Measurements from ENCODE around the gene KBTBD4. TPM values are rescaled to one million over a fixed set of nuclear protein-coding genes. Genes with fewer than 3 reads are reported as not detected.

The KBTBD4 gene
- total and polyA plus RNA-seq, 2 of the 13 experiments (the other 11 are each of a cell fraction or from before 2014, with no cell fraction given), result 8.5 to 12.8 TPM

DNA sequence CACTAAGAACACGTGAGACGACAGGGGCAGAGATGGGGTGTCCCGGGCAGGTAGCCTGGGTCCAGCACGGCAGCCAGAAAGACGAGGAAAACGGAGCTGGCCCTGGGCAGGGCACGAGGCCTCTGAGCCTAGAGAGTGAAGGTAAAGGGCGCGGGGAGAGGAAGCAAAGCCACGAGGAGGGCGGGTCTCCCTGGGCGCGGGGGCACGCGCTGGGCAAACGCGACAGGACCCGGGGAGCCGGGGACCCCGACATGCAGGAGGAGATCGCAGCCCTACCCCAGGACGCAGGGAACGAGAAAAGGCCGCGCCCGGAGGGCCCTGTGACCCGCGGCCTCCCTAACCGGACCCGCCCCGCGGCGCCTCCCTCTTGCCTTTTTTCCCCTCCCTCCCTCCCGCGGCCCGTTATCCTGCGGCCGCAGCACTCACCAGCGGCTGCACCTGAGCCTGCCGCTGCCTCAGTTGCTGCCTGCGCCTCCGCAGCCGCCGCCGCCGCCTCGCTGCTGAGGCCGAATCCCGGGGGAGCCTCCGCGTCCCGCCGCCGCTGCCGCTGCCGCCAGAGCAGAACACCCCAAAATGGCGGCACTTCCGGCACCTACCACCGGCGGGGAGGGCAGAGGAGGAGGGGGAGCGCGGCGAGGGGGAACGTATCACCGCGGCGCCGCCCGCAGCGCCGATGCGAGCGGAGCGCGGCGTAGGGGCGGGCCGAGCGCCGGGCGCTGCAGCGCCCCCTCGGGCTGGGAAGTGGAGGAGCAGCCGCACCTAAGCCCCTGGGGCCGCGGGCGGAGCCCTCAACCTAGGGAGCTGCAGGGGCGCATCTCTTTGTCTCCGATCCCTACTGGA lies 26.0 kb downstream of the KBTBD4 start, which contains the start of gene CELF1 (continued):
- TF ChIP-seq HMGXB3 (CRISPR knock-in tag; IDR thresholded peaks at IDR 0.05; ENCODE audit: borderline replicate concordance), result no peak
- TF ChIP-seq ZBTB42 (CRISPR knock-in tag; IDR thresholded peaks at IDR 0.05), result peak; percentile 36; the same call in 1 of the 2 replicates
- no peak for TF ChIP-seq ZNF530 (CRISPR knock-in tag; IDR thresholded peaks at IDR 0.05; ENCODE audit: low read depth)
- TF ChIP-seq IRF2 (CRISPR knock-in tag; IDR thresholded peaks at IDR 0.05), result no peak; the same call in 1 of the 2 replicates
- no peak for TF ChIP-seq ZMYM2 (CRISPR knock-in tag; IDR thresholded peaks at IDR 0.05)
- TF ChIP-seq ZNF282 (IDR thresholded peaks at IDR 0.05; ENCODE audit: partially characterized antibody), result no peak
- TF ChIP-seq ZNF446 (CRISPR knock-in tag; IDR thresholded peaks at IDR 0.05), result peak; percentile 48; the same call in 1 of the 2 replicates
- 0 out of 2 replicates have a peak, but pooled peaks have one; percentile 30 for TF ChIP-seq ZNF547 (CRISPR knock-in tag; IDR thresholded peaks at IDR 0.05)
- TF ChIP-seq ZNF703 (CRISPR knock-in tag; IDR thresholded peaks at IDR 0.05; ENCODE audit: borderline replicate concordance), result no peak
- peak; percentile 91 for TF ChIP-seq ZNF776 (CRISPR knock-in tag; IDR thresholded peaks at IDR 0.05)
- TF ChIP-seq, protein P1, sequence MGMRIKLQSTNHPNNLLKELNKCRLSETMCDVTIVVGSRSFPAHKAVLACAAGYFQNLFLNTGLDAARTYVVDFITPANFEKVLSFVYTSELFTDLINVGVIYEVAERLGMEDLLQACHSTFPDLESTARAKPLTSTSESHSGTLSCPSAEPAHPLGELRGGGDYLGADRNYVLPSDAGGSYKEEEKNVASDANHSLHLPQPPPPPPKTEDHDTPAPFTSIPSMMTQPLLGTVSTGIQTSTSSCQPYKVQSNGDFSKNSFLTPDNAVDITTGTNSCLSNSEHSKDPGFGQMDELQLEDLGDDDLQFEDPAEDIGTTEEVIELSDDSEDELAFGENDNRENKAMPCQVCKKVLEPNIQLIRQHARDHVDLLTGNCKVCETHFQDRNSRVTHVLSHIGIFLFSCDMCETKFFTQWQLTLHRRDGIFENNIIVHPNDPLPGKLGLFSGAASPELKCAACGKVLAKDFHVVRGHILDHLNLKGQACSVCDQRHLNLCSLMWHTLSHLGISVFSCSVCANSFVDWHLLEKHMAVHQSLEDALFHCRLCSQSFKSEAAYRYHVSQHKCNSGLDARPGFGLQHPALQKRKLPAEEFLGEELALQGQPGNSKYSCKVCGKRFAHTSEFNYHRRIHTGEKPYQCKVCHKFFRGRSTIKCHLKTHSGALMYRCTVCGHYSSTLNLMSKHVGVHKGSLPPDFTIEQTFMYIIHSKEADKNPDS (CRISPR knock-in tag; IDR thresholded peaks at IDR 0.05), result peak; percentile 59; the same call in 1 of the 2 replicates
- peak; percentile 65; the same call in 1 of the 2 replicates for TF ChIP-seq ZNF772 (CRISPR knock-in tag; IDR thresholded peaks at IDR 0.05)
- TF ChIP-seq IKZF4 (CRISPR knock-in tag; IDR thresholded peaks at IDR 0.05; ENCODE audit: borderline replicate concordance, low read depth, not compliant biosample characterization), result peak; percentile 25
- TF ChIP-seq KLF16 (CRISPR knock-in tag; IDR thresholded peaks at IDR 0.05), result peak in 1 of 2 experiments; percentile 56; a peak in 2 of 4 replicates
- TF ChIP-seq, protein P2, sequence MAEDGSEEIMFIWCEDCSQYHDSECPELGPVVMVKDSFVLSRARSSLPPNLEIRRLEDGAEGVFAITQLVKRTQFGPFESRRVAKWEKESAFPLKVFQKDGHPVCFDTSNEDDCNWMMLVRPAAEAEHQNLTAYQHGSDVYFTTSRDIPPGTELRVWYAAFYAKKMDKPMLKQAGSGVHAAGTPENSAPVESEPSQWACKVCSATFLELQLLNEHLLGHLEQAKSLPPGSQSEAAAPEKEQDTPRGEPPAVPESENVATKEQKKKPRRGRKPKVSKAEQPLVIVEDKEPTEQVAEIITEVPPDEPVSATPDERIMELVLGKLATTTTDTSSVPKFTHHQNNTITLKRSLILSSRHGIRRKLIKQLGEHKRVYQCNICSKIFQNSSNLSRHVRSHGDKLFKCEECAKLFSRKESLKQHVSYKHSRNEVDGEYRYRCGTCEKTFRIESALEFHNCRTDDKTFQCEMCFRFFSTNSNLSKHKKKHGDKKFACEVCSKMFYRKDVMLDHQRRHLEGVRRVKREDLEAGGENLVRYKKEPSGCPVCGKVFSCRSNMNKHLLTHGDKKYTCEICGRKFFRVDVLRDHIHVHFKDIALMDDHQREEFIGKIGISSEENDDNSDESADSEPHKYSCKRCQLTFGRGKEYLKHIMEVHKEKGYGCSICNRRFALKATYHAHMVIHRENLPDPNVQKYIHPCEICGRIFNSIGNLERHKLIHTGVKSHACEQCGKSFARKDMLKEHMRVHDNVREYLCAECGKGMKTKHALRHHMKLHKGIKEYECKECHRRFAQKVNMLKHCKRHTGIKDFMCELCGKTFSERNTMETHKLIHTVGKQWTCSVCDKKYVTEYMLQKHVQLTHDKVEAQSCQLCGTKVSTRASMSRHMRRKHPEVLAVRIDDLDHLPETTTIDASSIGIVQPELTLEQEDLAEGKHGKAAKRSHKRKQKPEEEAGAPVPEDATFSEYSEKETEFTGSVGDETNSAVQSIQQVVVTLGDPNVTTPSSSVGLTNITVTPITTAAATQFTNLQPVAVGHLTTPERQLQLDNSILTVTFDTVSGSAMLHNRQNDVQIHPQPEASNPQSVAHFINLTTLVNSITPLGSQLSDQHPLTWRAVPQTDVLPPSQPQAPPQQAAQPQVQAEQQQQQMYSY (CRISPR knock-in tag; IDR thresholded peaks at IDR 0.05), result no peak; the same call in 1 of the 2 replicates
- no peak for TF ChIP-seq PLSCR1 (CRISPR knock-in tag; IDR thresholded peaks at IDR 0.05; ENCODE audit: borderline replicate concordance)
- peak; percentile 42; the same call in 1 of the 2 replicates for TF ChIP-seq ERF (CRISPR knock-in tag; IDR thresholded peaks at IDR 0.05)
